Islet precursor cell (in vitro differentiated cells): ENCODE data around the gene MGAT3.

Experiments
- DNase-seq: peaks from one replicate; pipeline ENCODE4 v3.0.0-alpha.2; 2018

The MGAT3 gene

DNA sequence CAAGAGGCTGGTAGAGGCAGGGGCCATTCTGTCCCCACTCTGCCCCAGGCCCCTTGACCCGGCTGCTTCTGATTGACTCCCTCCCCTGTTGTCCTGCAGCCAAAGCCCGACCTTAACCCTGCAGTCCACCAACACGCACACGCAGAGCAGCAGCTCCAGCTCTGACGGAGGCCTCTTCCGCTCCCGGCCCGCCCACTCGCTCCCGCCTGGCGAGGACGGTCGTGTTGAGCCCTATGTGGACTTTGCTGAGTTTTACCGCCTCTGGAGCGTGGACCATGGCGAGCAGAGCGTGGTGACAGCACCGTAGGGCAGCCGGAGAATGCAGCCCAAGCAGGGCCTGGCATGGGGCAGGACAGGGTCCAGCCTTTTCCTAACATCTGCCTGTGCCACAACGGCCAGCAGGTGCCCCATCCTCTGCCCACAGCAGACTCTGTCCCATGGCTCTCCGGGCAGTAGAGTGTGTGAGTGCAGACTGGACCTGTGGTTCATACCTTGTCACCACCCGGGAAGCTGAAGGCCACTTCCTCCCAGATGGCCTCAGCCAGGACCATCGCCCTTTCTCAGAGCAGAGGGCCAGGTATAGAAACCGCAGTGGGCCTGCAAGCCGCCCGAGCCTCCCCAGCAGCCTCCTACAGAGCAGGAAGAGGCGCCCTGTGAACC lies 26.8 kb upstream of the MGAT3 start:
- DNase-seq = no peak

DNA sequence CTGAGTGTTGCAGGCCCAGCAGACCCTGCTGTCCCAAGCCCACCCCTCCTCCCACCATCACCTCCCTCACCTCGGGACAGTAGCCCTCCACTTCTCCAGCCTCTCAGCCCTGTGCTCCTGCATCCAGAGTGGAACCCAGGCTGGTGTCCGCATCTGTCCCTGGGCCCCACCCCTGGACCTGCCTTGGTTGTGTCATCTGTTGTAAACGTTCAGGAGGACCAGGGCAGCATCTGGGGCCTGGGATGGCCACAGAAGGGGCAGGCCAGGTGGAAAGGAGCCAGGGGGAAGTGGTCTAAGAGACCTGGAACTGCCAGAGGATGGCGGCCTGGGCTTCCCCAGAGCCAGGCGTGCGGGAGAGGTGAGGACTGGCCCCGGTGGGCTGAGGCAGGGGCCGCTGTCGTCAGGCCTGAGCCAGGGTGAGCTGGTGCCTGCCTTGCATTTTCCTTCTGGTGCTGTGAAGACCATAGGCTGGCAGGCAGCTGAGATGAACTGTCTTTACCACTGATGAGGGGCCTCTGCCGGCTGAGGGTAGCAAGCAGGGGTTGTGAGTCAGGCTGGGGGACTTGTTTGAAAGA lies 26.1 kb upstream of the MGAT3 start:
- no peak for DNase-seq

DNA sequence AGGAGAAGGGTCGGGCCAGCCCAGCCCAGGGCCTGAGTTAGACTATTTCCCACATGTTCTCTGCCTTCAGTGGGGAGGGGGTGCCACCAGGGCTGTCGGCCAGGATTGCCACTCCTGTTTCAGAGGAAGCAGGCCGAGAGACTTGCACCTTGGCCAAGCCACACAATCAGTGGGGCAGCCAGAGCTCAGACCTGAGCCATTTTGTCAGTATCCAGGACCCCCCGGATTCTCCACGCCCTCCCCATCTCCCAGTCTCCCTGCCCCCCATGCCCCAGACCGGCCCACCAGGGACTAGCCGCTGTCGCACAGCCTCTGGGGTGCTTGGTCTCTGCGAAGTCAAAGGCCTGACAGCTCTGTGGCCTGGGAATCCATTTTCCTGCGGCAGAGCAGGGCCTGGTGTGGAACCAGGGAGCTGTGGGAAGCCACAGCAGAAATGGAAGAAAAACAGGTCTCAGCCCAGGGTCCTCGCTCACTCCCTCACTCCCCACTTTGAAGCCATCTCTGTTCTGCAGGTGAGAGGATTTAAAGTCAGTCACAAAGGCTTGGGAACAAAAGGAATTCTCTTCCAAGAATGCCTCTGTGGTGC lies 25.5 kb upstream of the MGAT3 start:
- DNase-seq = no peak

DNA sequence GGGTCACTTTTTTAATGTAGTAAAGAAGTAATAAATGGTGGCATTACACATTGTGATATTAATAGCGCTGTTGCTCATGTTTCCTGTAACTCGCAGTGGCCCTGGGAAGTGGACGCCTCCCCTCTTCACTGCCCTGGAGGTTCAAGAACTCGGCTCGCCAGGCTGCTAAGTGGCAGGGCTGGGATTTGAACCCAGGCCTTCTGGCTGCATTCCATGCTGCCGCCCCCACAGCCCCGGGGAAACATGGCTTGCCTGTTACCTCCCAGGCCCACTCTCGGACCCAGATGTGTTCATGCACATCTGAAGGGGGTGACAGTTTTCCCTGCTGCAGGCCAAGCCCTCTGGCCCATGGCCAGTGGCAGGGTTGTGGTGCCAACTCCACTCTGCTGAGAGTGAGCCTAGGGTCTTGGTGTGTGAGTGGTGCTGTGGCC lies 25.0 kb upstream of the MGAT3 start:
- DNase-seq = no peak

DNA sequence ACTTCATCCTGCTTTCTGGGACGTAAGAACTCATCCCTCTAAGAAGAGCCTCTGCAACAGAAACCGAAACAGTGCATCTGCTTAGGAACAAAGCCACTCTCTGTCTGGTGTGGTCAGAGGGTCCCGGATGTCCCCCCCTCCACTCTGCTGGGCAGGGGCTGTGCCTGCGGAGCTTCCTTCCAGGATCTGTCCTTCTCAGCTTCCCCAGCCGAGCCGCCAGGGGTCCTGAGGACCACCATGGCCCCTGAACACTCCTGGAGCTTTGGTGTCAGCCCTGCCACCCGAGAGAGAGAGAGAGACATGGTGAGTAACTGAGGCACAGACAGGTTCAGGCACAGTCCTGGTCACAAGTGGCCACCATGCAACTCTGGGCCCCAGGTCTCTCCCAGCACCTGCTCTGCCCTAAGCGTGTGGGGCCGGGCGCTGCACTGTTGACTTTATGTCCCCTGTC lies 24.4 kb upstream of the MGAT3 start:
- no peak for DNase-seq

DNA sequence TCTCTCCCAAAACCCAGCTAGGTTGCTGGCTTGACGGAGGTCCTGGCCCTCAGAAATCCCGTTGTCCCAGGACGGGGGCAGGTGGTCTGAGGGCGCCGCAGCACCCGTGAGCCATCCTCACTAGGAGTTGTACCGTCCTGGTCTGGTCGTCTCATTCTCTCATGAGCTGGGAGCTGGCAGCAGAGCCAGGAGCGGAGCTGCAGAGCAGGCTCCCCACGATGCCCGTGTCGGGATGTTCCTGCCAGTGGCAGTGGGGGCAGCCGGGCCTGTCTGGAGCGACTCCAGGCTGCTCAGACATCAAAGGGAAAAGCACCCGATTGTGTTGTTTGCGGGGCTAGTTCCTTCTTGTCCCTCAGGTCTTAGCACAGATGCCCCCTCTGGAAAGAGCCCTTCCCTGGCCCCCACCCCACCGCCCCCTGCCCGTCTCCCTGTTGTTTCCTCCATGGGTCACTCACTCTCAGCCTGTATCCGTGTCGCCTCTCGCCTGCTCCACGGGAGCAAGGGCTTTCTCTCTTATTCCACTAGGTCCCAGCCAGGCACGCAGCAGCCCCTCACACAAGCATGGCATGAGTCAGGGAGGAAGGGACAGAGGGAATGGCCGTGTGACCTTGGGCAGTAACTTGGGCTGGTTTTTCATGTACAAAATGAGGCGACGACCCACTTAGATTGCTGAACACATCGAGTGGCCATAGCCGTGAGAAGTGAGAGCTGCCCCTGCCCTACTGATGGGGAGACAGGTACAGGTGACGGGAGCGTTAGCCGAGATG lies 23.2 kb upstream of the MGAT3 start:
- peak; percentile 58 for DNase-seq

DNA sequence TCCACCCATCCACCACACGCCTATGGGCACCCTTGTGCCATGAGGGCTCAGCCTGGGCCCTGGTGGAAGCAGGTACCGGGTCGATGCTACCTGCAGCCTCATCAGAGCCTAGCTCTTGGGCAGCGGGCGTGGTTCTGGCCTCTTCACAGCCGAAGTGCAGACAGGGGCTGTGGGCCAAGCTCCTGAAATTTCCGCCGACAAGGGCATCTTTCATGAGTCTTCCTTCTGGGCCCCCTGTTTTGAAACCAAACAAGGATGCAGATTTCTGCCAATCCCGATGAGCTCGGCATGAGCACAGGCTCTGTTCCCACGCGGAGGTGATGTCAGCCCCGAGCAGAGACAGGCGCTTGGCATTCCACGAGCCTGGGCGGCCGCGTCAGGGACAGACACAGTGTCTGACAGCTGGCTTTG lies 22.6 kb upstream of the MGAT3 start:
- DNase-seq = peak; percentile 76

DNA sequence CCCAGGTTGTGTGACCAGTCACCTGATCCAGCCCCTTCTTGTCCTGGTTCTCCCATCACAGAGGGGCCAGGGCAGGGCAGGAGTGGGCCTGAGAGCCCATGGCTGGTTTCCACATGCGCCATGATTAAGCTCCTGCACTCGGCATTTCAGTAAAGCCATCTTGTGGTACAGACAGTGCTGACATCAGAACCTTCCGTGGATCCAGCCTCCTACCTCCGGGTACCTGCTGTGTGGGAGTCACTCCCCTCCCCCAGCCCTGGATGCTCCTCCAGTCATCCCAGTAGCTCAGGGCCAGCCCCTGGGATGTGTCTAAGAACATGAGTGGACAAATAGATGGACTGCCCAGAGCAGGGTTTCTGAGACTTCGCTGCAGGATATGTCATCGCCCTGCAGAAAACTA lies 22.1 kb upstream of the MGAT3 start:
- DNase-seq = no peak

DNA sequence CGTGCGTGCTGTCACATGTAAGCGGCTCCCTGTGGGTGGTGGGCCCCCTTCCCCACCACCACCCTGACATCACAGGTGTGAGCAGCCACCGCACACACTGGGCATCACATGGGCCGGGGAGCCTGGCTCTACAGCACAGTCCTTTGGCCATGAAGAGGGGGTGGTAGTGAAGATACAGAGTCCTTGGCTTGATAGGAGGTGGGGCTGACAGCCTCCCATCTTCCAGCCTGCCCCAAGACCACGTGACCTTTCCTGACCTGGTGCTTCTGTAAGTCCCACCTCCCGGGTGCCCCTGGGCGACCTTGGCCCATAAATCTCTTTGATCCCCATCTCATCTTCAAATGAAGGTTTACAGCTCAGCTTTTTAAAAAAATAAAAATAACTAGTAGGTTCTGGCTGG lies 21.2 kb upstream of the MGAT3 start:
- no peak for DNase-seq

DNA sequence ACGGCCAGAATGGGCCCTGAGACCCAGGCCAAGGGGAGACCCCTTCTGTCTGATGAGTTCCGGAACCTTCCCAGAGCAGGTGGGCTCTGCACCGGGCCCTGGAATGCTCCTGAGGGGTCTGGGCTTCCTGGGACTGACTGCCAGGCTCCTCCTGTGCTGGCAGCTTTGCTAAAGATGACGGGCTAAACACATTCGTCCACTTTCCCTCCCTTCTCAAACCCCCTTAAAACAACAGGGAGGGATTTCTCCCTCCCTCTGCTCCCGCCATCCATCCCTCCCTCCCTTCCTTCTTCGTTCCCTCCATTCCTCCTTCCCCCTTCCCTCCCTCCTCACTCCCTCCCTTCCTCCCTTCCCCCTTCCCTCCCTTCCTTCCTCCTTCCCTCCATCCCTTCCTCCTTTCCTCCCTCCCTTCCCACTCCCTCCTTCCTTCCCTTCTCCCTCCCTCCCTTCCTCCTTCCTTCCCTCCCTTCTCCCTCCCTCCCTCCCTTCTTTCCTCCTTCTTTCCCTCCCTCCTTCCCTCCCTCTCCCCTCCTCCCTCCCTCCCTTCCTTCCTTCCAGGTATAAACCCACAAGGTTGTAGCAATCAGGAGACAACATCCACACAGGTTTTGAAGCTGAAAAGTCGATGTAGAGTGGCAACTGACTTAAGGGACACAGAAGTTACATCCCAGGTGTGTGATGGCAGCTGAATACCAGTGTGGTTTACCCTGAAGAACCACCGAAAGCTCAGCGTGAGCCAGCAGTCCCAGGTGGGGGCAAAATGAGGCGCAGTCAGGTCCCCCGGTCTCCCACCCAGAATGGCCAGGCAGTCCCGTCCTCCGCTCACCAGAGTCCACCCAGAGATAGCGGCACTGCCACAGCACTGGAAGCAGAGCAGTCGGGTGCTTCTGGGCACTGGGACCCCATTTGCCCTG lies 18.8 kb upstream of the MGAT3 start:
- DNase-seq = no peak

DNA sequence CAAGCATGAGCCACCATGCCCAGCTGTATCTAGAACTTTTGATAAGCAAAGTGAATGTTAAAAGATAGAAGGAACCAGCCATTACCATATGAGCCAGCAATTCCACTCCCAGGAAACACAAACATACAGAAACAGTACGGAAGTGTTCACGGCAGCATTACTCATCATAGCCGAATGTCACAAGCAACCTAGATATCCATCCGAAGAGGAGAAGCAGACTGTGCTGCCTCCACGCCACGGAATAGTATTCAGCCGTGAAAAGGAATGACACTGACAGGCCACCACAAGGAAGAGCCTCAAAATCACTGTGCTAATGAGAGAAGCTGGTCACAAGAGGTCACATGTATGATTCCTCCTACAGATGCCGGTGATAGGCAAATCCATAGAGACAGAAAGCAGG lies 17.6 kb upstream of the MGAT3 start:
- no peak for DNase-seq

DNA sequence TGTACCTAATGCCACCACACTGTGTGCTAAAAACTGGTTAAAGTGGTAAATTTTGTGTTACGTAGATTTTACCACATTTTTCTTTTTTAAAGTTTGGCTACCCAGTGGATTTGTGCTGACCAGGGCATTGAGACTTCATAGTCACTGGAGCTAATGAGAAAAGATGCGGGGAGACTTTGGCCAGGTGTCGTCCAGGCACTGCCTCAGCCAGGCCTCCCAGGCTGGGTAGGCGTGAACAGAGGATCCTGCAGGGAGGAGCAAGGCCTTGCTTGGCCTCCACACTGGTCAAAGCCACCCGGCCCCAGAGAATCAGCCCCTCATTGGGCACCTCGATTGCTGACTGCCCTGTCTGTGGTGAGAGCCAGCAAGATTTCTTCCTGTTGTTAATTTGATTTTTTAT lies 13.4 kb upstream of the MGAT3 start:
- no peak for DNase-seq

DNA sequence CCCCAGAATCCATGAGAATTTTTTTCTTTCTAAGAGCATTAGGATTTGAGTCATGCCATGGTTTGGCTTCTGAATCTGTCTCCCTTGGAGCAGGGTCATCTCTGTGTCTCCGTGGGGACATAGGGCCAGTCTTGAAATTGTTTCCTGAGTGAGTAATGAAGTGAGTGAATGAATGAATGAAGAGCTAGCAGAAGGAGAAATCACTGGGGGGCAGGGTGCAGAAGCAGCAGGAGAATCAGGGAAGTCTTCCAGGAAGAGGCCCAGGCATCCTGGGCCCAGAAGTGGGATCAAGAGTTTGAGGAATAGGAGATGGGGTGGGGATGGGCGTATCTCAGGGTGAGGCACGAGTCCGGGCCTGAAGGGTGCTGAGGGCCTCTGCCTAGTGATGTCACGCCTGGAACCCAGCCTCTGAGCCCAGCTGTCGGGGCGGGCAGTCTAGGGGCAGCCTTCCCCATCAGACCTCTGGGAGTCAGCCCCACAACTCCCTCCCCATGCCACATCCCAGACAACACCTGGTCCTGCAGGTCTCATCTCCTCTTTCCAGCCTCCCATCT lies 12.5 kb upstream of the MGAT3 start:
- DNase-seq = no peak

DNA sequence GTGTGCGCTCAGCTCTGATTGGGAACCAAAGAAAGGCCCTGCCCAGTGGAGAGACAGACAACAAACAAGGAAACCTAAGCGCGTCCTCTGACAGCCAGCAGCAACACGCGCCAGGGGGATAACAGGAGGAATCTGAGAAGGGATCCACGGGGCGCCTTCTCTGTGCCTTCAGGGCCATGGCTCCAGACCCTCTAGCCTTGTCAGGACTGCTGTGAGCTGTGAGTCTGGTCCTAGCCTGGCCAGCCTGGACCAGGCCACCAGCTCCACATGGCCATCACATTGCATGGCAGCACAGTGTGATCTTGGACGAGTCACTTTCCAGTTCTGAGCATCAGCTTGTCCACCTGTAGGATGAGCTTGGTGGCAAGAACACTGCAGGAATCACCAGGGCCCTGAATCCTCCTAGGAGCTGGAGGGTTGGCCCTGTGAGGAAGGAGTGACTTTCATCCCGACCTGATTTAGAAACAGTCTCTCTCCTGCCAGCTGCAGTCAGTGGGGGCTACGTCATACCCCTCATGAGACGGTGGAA lies 11.8 kb upstream of the MGAT3 start:
- no peak for DNase-seq

DNA sequence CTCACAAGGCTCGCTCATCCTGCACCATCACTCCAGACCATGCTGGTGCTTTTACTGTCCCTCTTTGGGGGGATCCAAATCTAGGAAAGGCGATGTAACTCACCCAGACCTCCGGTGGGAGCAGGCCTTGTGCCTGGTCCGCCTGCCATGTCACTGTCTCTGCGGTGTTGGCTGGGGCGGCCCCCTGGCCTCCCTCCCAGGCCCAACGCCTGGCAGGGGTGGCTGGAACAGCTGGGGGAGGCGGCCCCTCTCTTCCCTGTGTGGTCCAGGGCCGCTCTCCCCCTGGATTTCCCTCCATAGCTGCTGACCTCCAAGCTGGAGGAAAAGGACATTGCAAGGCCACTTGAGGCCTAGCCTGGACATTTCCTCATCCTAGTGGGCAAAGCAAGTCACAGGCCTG lies 11.1 kb upstream of the MGAT3 start:
- DNase-seq = no peak

DNA sequence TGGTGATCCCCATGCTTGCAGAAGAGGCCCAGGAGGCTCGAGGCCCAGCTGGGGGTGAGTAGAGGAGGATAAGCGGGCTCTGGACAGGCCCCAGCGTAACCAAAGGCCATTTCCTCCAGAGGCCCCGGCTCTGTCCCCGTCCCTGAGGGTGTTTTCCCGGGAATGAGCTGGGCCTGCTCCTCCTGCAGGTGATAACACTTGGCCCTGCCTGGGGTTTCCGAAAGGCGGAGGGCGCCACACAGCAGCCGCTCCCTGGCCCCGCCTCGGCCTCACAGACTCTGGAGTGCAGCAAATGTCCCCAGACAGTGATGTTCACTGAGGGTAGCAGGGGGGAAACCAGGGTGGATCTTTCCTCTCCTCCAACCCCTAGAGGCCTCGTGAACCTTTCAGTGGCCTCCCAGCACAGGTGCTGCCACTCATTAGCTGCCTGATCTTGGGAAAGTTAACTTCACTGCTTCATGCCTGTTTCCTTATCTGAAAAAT lies 10.5 kb upstream of the MGAT3 start:
- peak; percentile 82 for DNase-seq

DNA sequence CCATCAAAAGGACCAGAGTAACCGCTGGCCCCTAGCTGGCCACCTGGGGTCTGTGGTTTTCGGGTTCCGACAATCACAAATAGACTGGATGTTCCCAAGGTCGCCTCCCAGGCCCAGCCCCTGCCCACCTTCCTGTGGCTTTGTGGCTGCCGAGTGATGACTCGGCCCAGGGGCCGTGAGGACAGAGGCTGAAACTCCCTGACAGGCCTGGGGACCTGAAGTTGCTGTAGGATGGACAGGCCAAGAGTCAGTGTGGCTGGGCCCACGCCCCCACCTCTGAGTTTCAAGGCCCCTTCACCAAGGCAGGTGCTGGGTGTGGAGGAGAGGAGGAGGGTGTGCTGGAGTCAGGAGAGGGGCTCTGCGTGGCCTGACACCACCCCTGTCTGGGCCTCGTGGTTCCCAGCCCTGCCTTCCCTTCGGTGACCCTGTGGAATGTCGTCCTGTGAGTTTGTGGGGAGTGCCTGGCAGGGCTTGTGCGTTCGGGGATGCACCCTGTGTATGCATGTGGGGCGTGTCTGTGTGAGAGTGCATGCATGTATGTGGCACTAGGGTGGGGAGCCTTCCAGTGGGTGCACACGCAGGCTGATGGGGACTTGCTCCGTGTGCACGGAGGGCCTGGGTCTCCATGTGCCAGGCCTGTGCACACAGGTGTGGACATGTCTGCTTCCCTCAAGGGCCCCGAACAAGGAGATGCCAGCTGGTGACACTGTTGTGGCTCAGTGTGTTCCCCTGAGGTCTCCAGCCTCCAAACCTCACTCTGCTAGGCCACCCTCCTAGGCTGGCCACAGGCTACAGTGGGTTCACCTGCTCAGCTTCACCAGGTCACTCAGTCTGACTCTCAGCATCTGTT lies 8.4 kb upstream of the MGAT3 start:
- DNase-seq = peak; percentile 85

DNA sequence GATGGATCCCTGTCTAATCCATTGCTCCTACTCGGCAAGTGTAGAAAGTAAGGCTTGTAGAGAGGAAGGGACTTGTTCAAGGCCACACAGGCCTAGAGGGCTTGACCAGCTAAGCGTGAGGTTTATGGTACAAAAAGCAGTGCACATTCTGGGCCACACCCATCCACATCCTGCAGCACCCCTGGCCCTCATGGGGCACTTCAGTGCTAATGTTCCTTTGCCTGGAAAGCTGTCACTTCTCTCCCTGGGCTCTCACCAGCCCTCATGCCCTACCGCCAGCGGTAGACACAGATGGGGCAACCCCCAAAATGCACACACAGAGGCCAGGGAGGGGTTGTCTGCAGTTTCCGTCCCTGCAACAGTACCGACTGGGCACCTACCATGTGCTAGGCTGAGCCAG lies 7.1 kb upstream of the MGAT3 start:
- no peak for DNase-seq

DNA sequence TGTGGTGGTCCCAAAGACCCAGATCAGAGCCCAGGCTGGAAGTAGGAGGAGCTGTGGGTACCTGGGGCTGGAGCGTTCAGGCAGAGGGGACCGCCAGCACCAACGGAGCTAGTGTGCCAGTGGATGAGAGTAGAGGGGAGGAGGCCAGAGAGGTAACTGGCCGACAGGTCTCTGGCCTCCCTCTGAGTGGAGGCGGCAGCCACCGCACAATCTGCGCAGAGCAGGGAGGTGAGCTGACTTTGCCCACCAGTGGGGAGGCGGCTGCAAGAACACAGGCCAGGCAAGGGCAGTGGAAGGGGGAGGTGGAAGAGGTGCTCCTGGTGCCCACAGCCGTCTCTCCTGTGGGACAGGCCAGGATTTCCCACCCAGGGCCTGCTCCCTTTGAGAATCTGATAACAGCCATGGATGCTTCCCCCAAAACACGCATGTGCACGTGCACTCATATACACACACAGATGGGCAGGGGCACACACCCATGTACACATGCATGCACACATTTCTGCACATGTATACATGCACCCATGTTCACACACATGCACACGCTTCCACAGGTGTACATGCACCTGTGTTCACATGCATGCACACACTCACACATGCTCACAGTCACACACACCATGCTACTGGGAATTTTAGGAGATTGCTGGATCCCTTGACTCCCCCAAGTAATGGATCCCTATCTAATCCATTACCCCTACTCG lies 6.4 kb upstream of the MGAT3 start:
- DNase-seq = no peak

DNA sequence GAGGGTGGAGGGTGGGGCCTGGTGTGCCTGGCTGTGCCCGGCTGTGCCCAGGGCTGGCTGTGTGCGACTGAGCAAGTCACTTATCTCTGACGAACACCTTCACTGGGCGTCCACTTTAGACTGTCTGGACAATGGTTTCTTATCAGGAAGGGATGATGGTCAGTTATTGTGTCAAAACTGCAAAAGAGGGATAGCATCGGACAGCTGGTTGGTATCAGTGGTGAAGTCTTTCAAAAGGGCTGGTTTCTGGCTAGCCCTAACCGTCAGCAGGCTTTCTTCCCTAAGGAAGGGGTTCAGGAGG lies 4.1 kb upstream of the MGAT3 start:
- no peak for DNase-seq
